Retinal pigment epithelial cell (primary cell): Measurements from ENCODE around the gene PNPLA6.

Source experiments
- DNase-seq: peaks from one replicate; pipeline ENCODE4 v3.0.0-alpha.2; 2010; ENCODE audit warnings: low read depth
- H3K4me3 ChIP-seq: 2 replicates; pipeline ENCODE4 v1.5.1; 2011; ENCODE audit warnings: mild to moderate bottlenecking, low read length, control low read depth, moderate library complexity
- TF ChIP-seq, protein P1 (sequence below): conservative IDR thresholded peaks from 2 replicates; pipeline ENCODE4 v1.5.1; 2011; ENCODE audit warnings: low read depth, low read length, control low read depth, inconsistent platforms

Gene PNPLA6

GRCh38 chr19:7527516-7528191 is 7.9 kb upstream of the PNPLA6 start:
- no peak for DNase-seq
- TF ChIP-seq, protein P1, sequence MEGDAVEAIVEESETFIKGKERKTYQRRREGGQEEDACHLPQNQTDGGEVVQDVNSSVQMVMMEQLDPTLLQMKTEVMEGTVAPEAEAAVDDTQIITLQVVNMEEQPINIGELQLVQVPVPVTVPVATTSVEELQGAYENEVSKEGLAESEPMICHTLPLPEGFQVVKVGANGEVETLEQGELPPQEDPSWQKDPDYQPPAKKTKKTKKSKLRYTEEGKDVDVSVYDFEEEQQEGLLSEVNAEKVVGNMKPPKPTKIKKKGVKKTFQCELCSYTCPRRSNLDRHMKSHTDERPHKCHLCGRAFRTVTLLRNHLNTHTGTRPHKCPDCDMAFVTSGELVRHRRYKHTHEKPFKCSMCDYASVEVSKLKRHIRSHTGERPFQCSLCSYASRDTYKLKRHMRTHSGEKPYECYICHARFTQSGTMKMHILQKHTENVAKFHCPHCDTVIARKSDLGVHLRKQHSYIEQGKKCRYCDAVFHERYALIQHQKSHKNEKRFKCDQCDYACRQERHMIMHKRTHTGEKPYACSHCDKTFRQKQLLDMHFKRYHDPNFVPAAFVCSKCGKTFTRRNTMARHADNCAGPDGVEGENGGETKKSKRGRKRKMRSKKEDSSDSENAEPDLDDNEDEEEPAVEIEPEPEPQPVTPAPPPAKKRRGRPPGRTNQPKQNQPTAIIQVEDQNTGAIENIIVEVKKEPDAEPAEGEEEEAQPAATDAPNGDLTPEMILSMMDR, result no peak
- H3K4me3 ChIP-seq, result no peak overlapping the region

DNA sequence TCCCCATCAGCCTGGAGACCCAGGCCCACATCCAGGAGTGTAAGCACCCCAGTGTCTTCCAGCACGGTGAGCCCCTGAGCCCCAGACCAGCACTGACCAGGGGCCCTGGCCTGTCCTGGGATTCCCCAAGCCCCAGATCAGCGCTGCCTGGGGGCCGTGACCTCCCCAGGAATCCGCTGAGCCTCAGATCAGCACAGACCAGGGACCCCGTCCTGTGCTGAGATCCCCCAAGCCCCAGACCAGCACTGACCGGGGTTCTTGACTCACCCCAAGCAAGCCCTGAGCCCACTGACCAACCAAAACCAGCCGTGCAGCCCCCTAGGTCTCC is 7.4 kb upstream of the PNPLA6 start:
- no peak overlapping the region for H3K4me3 ChIP-seq
- TF ChIP-seq, protein P1, result no peak
- DNase-seq, result no peak

DNA sequence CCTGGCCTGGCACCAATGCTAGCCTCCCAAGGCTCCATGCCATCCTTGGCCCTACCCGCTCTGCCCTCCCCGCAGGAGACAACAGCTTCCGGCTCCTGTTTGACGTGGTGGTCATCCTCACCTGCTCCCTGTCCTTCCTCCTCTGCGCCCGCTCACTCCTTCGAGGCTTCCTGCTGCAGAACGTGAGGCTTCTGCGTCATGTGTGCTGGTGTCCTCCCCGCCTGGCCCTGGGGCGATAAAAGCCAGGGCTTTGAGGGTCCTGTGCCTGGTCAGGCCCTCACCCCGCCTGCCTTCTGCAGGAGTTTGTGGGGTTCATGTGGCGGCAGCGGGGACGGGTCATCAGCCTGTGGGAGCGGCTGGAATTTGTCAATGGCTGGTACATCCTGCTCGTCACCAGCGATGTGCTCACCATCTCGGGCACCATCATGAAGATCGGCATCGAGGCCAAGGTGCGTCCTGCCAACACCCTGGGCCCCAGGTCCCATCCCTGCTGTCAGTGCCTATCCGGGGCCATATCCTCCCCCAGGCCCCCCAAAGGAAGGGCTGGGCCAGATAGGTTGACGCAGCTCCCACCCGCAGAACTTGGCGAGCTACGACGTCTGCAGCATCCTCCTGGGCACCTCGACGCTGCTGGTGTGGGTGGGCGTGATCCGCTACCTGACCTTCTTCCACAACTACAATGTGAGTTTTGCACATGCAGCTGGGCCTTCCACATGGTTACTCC is 6.8 kb upstream of the PNPLA6 start:
- TF ChIP-seq, protein P1, result no peak
- no peak for DNase-seq
- no peak overlapping the region for H3K4me3 ChIP-seq

DNA sequence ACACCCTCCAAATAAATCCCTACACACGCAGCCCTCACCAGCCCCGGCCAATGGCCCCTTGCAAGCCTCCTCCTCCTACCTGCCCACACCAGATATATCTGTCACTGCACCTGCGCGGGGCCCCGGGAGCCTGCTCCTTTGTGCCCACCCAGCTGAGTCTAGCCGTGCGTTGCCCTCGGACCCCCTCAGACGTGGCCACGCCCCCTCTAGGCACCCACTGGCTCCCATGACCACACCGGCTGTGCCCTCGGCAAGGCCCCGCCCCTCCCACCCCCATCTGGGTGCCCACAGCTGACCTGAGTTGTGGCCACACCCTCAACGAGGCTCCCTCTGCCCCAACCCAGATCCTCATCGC is 6.3 kb upstream of the PNPLA6 start:
- no peak overlapping the region for H3K4me3 ChIP-seq
- DNase-seq, result no peak
- TF ChIP-seq, protein P1, result no peak

- H3K4me3 ChIP-seq, result no peak overlapping the region
- TF ChIP-seq, protein P1, result no peak
- DNase-seq, result no peak
Measured at GRCh38 chr19:7529610-7530490, 5.7 kb upstream of the PNPLA6 start.

DNA sequence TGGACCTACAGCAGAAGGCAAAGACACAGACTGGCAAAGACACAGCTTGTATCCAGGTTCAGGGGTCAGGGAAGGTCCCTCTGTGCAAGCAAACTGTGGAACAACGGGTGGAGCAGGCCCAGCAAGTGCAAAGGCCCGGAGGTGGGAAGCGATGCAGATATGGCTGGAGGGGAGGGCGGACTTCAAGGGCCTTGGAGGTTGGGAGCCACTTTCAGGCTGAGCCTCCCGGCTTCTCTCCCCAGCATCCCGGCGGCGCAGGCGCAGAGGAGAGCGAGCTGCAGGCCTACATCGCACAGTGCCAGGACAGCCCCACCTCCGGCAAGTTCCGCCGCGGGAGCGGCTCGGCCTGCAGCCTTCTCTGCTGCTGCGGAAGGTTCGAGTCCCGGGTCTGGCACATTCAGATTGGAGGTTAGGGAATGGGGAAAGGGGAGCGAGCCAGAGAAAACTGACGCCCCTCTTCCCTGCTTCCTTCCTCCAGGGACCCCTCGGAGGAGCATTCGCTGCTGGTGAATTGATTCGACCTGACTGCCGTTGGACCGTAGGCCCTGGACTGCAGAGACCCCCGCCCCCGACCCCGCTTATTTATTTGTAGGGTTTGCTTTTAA is 2.1 kb upstream of the PNPLA6 start:
- DNase-seq, result no peak
- peak overlapping the region; percentile 87 for H3K4me3 ChIP-seq
- TF ChIP-seq, protein P1, result no peak
